Measurements from ENCODE around the gene DDB1. TPM values are rescaled to one million over a fixed set of nuclear protein-coding genes. Genes with fewer than 3 reads are reported as not detected.

DDB1 gene
- total RNA-seq (100 to 1,000 TPM; 405 to 885 (median 642) TPM), polyA plus RNA-seq (100 to 1,000 TPM; 165 to 374 (median 308) TPM)
- long read RNA-seq, donor 1, full-length matches to known transcripts: 40 of 113 reads
- long read RNA-seq, donor 1, partial matches to known transcripts: 73 of 113 reads
- long read RNA-seq, donor 1, other reads (novel, unspliced or antisense): 0 of 113 reads
- long read RNA-seq, donor 2, full-length matches to known transcripts: 31 of 144 reads
- long read RNA-seq, donor 2, partial matches to known transcripts: 113 of 144 reads
- long read RNA-seq, donor 2, other reads (novel, unspliced or antisense): 0 of 144 reads
- long read RNA-seq, donor 3, full-length matches to known transcripts: 31 of 239 reads
- long read RNA-seq, donor 3, partial matches to known transcripts: 208 of 239 reads
- long read RNA-seq, donor 3, other reads (novel, unspliced or antisense): 0 of 239 reads
- long read RNA-seq, donor 4, full-length matches to known transcripts: 49 of 103 reads
- long read RNA-seq, donor 4, partial matches to known transcripts: 41 of 103 reads
- long read RNA-seq, donor 4, other reads (novel, unspliced or antisense): 13 of 103 reads
- long read RNA-seq, donor 5, full-length matches to known transcripts: 943 of 1,243 reads
- long read RNA-seq, donor 5, partial matches to known transcripts: 208 of 1,243 reads
- long read RNA-seq, donor 5, other reads (novel, unspliced or antisense): 92 of 1,243 reads
- long read RNA-seq, donor 6, full-length matches to known transcripts: 41 of 72 reads
- long read RNA-seq, donor 6, partial matches to known transcripts: 24 of 72 reads
- long read RNA-seq, donor 6, other reads (novel, unspliced or antisense): 7 of 72 reads
- long read RNA-seq, donor 7, full-length matches to known transcripts: 12 of 46 reads
- long read RNA-seq, donor 7, partial matches to known transcripts: 34 of 46 reads
- long read RNA-seq, donor 7, other reads (novel, unspliced or antisense): 0 of 46 reads
- long read RNA-seq, donor 8, full-length matches to known transcripts: 66 of 356 reads
- long read RNA-seq, donor 8, partial matches to known transcripts: 290 of 356 reads
- long read RNA-seq, donor 8, other reads (novel, unspliced or antisense): 0 of 356 reads
- long read RNA-seq, donor 9, full-length matches to known transcripts: 31 of 104 reads
- long read RNA-seq, donor 9, partial matches to known transcripts: 73 of 104 reads
- long read RNA-seq, donor 9, other reads (novel, unspliced or antisense): 0 of 104 reads
- long read RNA-seq, donor 10, full-length matches to known transcripts: 19 of 151 reads
- long read RNA-seq, donor 10, partial matches to known transcripts: 132 of 151 reads
- long read RNA-seq, donor 10, other reads (novel, unspliced or antisense): 0 of 151 reads

GRCh38 chr11:61332797-61333549 is at the start of gene DDB1, which contains the start of gene TKFC:
Gene DDB1 (minus strand): TSS chr11:61333105. CDS start chr11:61332968, 137 bp downstream.
Gene TKFC (plus strand): TSS chr11:61333228. CDS start chr11:61334729, 1,501 bp downstream.
- H3K4me1 ChIP-seq (replicated peaks in 1 of 2): peaks cover 60 to 75% of the 10 kb centered on the region in 2 donors
- intact Hi-C loops (cut with DNase I): no loop called here
- H3K27ac ChIP-seq: peak within 1 kb of the TSS; percentile 82 to 98 (median 92)

GRCh38 chr11:61380884-61381283 is 48.0 kb upstream of the DDB1 start:
- Histone ChIP-seq H3K27ac (no peak overlapping the region), H3K27me3 (no peaks in the 10 kb centered on the region), H3K9me3 (replicated peaks in 1 of 3) (no peaks in the 10 kb centered on the region), H3K4me3 (no peak overlapping the region), H3K4me1 (replicated peaks in 1 of 2) (peaks cover 15 to 29% of the 10 kb centered on the region in 2 donors), H3K36me3 (replicated peaks in 1 of 2) (peaks cover 0 to under 1% of the 10 kb centered on the region in 2 donors)
- 94 to 96% (median 94%) methylated on average over 9 of the region's 9 CpGs for WGBS, 4 donors
- intact Hi-C loops (cut with DNase I): loop anchor here in 1 of 2 donors (10.0 kb wide), 1 partner anchor 126 kb away; no protein-coding TSS in a partner anchor
- DNase-seq: no peak
- no peak for TF ChIP-seq POLR2A (IDR thresholded peaks at IDR 0.05)
- no peak for TF ChIP-seq CTCF (IDR thresholded peaks at IDR 0.05)

More at GRCh38 chr11:61332797-61333549, at the start of gene DDB1, which contains the start of gene TKFC:
- Histone ChIP-seq H3K36me3 (replicated peaks in 1 of 2) (peaks cover 0 to 21% of the 10 kb centered on the region in 2 donors), H3K4me3 (peak within 1 kb of the TSS; percentile 43 to 99 (median 80)), H3K27me3 (no peaks in the 10 kb centered on the region), H3K9me3 (replicated peaks in 1 of 3) (no peaks in the 10 kb centered on the region)
- peak; percentile 95 to 97 (median 96) for DNase-seq
- 0 to 1% (median 0%) methylated on average over 32 to 81 of the region's 81 CpGs; no CpG with 5 or more reads in 1 of the 4 donors for WGBS, 4 donors
- TF ChIP-seq POLR2A (IDR thresholded peaks at IDR 0.05): peak; percentile 62 to 87
- no peak for TF ChIP-seq CTCF (IDR thresholded peaks at IDR 0.05)

- intact Hi-C loops (cut with DNase I): no loop called here
- no peaks in the 10 kb centered on the region for H3K27me3 ChIP-seq
- H3K36me3 ChIP-seq (replicated peaks in 1 of 2): peaks cover 0 to 5% of the 10 kb centered on the region in 2 donors
- DNase-seq: peak; percentile 54 to 86 (median 75)
- no peak for TF ChIP-seq CTCF (IDR thresholded peaks at IDR 0.05)
- H3K4me1 ChIP-seq (replicated peaks in 1 of 2): peaks cover 15 to 27% of the 10 kb centered on the region in 2 donors
- H3K9me3 ChIP-seq (replicated peaks in 1 of 3): no peaks in the 10 kb centered on the region
- WGBS, 4 donors: 63 to 77% (median 72%) methylated on average over 5 of the region's 5 CpGs
- H3K4me3 ChIP-seq: no peak overlapping the region
- peak overlapping the region; percentile 66 to 85 (median 81) for H3K27ac ChIP-seq
Measured at GRCh38 chr11:61378713-61379313, 45.9 kb upstream of the DDB1 start.

Data from adrenal gland (tissue), 19 donors.